KG1 (cell line): ENCODE data around the gene ZNF497.
"Not testable (repeated sequence)": the region's sequence is repeated elsewhere in the genome, so short reads cannot be mapped to it uniquely, and the experiment has no call there.

ENCODE experiments used
- DNase-seq: peaks from one replicate; lab custom pipeline; 2025; lab: John Stamatoyannopoulos, UW

Gene ZNF497

DNA sequence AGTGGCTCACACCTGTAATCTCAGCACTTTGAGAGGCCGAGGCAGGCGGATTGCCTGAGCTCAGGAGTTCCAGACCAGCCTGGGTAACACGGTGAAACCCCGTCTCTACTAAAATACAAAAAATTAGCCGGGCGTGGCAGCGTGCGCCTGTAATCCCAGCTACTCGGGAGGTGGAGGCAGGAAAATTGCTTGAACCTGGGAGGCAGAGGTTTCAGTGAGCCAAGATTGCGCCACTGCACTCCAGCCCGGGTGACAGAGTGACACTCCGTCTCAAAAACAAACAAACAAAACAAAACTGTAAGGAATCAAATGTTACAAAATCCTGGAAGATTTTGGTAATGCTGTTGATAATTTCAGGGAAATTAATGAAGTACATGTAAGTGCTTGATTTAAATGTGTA, 14.5 kb downstream of the ZNF497 start:
- DNase-seq, result not testable (repeated sequence)

- DNase-seq, result peak; percentile 59
Observed at GRCh38 chr19:58346961-58347929, 15.3 kb downstream of the ZNF497 start.

GRCh38 chr19:58345558-58345957, 17.0 kb downstream of the ZNF497 start:
- DNase-seq, result no peak

GRCh38 chr19:58338825-58339558, 23.6 kb downstream of the ZNF497 start:
- no peak for DNase-seq

DNA sequence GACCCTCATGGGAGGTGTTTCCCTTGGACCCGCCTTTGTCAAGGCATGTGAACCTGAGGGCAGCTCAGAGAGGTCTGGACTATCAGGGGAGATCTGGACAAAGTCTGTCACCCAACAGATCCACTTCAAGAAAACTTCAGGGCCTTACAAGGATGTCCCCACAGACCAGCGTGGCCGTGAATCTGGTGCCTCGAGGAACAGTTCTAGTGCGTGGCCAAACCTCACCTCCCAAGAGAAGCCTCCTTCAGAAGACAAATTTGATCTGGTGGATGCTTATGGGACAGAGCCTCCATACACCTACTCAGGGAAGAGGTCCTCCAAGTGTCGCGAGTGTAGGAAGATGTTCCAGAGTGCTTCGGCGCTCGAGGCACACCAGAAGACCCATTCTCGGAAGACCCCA, 24.2 kb downstream of the ZNF497 start:
- DNase-seq, result no peak

DNA sequence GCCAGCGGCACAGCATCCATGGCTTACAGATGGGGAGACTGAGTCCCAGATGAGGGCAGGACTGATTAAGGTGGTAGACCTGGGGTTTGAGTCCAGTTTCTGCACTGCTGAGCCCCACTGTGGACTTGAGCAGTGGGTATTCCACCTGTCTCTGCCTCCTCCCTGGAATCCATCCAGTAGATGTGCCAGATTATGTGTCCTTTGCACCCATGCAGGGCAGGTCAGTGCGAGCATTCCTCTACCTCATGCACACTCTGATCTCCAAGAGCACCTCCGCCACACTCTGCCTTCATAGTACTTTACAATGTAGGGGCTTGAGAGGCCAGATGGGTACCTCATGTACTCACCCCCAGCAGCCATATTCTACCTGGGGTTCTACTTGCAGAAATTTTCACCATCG, 25.7 kb downstream of the ZNF497 start:
- no peak for DNase-seq

DNA sequence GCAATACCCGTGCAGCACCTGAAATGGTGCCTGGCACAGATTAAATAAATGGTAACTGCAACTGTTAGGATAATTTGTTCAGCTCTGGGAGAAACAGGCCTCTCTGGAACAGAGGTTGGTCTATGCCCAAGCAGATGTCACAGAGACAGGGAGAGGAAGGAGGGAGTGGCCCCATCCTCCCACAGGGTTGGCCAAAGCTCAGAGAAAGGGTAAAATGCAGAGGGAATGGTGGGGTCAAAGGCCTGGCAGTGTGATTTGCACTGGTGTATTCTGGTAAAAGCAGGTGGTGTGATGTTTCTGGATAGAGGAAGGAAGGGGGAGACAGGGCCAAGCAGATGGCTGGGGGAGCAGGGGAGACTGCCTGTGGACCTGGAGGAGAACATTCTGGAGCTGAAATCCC, 26.3 kb downstream of the ZNF497 start:
- no peak for DNase-seq

DNA sequence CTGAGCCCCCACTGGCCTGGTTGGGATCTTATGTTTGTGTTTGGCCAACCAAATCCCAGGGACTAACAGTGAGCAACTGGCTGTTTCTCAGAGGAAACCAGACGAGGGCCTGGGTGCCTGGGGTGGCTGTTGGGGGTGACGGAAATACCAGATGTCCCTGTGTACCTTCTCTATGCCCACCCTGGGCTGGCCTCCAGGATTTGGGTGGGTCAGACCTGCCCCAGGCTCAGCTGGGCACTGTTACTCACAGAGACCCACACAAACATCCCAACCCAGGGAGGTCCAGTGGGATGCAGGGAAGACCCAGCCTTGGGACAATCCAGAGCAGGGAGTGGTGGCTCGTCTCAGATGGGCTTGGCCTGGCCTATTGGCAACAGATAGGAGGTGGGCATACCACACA, 26.9 kb downstream of the ZNF497 start:
- DNase-seq, result no peak

DNA sequence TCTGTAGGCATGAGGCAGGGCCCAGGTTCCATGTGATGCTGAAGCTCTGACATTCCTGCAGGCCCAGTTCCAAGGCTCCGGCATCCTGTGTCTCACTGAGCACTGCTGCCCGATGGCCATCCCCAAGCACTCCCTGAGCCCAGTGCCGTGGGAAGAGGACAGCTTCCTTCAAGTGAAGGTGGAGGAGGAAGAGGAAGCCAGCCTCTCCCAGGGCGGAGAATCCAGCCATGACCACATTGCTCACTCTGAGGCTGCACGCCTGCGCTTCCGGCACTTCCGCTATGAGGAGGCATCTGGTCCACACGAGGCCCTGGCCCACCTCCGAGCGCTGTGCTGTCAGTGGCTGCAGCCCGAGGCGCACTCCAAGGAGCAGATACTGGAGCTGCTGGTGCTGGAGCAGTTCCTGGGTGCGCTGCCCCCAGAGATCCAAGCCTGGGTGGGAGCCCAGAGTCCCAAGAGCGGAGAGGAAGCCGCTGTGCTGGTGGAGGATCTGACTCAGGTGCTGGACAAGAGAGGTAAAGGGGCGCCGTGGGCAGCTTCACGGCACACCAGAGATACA, 27.8 kb downstream of the ZNF497 start:
- no peak for DNase-seq

GRCh38 chr19:58332697-58333096, 29.9 kb downstream of the ZNF497 start:
- DNase-seq, result no peak

GRCh38 chr19:58330458-58330857, 32.1 kb downstream of the ZNF497 start:
- DNase-seq, result no peak

DNA sequence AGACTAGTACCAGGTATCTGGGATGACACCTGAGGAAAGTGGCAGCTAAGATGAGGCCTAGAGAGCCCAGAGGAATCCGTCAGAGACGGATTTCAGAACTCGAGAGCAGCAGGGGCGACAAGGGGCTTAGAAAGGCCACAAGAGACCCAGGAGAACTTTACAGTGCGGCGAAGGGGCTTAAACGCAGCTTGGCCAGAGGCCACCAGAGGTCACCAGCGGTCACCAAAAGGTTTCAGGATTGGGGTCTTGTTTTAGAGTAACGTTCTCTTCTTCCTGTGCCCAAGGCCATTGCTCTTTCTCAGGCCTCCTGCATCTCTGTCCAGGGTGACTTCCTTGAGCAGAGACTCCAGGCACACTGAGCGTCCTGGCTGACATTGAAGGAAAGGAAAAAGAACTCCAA, 33.6 kb downstream of the ZNF497 start:
- no peak for DNase-seq

DNA sequence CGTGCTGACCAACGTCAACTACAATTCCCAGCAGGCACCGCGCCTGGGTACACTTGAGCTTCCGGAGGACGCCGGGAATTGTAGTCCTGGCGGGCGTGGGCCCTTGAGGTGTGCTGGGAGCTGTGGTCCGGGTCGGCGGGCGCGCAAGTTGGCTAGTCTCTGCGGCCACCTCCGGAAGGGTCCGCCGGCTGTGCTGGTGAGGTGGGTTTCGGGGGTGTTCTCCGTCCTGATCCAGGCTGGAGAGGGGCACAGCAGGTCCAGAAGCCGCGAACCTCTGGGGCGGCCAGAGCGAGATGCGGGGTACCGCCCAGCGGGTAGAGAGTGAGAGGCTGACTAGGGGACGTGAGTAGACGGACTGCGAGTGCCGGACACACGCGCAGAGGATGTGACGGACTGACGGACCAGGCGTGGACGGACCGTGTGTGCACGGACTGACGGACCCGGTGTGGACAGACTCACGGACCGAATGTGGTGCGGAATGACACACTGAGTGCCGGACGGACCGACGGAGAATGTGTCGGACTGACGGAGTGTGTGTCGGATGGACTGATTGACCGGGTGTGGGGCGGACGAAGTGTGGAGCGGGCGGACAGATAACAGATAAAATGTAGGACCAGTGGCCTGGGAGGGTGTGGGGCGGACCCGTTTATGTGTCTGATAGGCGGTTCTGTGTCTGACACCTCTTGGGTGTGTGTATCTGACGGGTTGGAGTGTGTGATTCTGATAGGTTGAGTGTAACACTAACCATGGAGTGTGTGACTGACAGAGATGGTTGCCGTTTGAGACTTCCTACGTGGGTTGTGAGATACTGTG, 35.4 kb downstream of the ZNF497 start, which contains the start of gene ZSCAN22:
Gene ZSCAN22 (plus strand): TSS at position 81 of the 813 bp plus-strand sequence. CDS start 7,809 bp downstream, outside the sequence.
- DNase-seq, result peak; percentile 91

DNA sequence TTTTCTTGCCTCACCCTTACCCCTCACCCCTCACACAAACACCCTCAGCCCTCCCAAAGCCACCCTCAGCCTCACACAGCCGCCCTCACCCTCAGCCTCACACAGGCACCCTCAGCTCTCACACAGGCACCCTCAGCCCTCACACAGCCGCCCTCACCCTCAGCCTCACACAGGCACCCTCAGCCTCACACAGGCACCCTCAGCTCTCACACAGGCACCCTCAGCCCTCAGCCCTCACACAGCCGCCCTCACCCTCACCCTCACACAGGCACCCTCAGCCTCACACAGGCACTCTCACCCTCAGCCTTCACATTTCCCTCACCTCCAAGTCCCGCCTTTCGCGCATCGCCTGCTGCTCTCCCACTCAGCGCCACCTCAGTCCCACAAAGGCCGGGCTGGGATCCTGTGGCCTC, 36.0 kb downstream of the ZNF497 start:
- no peak for DNase-seq

- DNase-seq, result no peak
Observed at GRCh38 chr19:58325311-58326022, 37.1 kb downstream of the ZNF497 start.

GRCh38 chr19:58319241-58319640, 43.3 kb downstream of the ZNF497 start:
- no peak for DNase-seq

- no peak for DNase-seq
Observed at GRCh38 chr19:58318297-58318696, 44.3 kb downstream of the ZNF497 start.

DNA sequence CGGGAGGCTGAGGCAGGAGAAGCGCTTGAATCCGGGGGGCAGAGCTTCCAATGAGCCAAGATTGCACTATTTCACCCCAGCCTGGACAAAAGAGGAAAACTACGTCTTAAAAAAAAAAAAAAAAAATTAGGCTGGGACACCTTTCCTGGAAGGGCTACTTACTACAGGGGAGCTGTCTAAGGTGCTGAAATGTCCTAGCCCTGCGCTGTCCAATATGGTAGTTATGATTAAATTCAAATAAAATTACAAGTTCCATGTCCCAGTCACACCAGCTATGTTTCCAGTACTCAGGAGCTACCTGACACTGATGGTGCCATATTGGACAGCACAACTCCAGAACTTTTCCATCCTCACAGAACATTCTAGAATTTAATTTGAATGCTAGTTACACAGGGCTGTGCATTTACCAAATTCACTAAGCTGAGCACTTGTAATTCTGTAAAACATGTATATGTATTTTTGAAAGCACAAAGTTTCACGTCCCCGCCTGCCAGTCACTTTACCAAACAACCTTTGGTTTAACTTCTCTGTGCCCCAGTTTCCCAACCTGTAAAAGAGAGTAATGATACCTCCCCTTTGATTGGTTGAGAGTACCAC, 45.0 kb downstream of the ZNF497 start:
- no peak for DNase-seq

DNA sequence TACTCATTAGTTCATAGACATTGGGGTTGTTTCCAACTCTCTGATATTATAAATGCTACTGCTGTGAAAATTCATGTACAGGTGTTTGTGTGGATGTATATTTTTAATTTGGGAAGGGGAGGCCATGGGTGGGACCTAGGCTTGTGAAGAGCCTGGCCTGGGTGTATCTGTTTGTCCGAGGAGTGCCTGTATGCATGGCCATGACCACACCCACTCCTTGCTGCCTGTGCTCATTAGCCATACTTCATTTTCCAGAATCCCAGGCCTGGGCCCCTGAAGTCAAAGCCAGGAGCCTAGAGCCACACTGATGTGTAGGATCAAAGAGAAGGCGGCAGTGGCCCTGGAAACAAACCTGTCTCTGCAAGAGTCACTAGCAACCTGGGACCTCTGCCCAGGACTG, 47.0 kb downstream of the ZNF497 start:
- DNase-seq, result no peak

GRCh38 chr19:58311345-58311865, 51.1 kb downstream of the ZNF497 start:
- DNase-seq, result no peak
